NT2/D1 (cell line): Measurements from ENCODE around the gene ETF1.

Source experiments
- SUZ12 ChIP-seq: IDR thresholded peaks from 2 replicates; pipeline ENCODE4 v1.6.1; 2011; ENCODE audit not compliant: insufficient read length, insufficient read depth; ENCODE audit errors: extremely low read depth
- YY1 ChIP-seq: IDR thresholded peaks from 2 replicates; pipeline ENCODE4 v1.6.1; 2011; ENCODE audit not compliant: insufficient read length, insufficient read depth
- ZNF274 ChIP-seq: IDR thresholded peaks from 2 replicates; pipeline ENCODE4 v1.6.1; 2011; ENCODE audit warnings: mild to moderate bottlenecking, low read depth, low read length

GRCh38 chr5:138554143-138554542 is 11.1 kb upstream of the ETF1 start:
- TF ChIP-seq ZNF274 (no peak), YY1 (no peak), SUZ12 (no peak)
